ENCODE measurements around the gene SLIT3.

SLIT3 gene

DNA sequence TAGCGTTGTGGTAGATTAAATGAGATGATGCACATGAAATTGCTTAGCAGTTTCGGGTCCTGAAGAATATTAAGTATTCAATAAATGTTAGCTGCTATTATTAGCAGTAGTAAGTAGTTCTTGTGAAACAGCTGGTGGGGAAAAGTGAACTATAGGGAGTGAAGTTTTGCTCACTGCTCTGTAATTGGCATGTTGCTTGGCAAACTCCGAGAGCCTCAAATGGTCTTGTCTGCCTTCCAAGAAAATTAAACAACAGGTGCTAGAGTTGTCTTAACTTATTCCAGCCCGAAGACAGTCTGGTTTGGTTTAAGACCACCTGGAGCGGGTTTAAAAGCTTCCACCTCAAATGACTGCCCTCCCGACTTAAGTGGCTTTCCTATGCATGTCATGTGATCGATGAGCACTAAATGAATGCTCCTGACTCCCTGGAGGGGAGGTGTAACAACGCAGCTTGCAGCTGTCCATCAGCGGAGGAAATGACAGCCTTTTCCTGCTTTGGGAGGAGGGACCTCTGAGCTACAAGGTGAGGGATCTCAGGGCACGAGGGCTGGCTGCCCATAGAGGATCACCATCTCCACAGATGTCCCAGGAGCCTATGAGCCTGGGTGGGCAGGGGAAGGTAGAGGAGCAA, 518.9 kb downstream of the SLIT3 start:
- no peak for DNase-seq

DNA sequence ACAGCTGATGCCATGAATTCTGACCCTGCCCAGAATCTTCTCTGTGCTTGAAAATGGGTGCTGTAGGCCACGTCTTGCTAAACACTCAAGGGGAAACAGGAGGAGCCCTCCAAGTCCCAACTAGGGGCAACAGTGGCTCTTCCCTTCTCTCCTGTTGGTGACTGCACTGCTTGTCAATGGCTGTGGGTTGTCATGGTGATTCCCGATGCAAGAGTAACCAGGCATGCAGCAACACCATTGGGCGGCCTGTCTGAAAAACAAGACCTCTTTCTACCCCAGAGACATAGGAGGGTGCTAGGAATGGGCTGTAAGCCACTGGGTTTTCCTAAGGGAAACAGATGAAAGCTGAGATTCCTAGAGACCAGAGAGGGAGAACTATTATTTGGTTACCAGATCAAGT, 520.1 kb downstream of the SLIT3 start:
- no peak for DNase-seq

GRCh38 chr5:168779333-168779732, 521.6 kb downstream of the SLIT3 start:
- no peak for DNase-seq

DNA sequence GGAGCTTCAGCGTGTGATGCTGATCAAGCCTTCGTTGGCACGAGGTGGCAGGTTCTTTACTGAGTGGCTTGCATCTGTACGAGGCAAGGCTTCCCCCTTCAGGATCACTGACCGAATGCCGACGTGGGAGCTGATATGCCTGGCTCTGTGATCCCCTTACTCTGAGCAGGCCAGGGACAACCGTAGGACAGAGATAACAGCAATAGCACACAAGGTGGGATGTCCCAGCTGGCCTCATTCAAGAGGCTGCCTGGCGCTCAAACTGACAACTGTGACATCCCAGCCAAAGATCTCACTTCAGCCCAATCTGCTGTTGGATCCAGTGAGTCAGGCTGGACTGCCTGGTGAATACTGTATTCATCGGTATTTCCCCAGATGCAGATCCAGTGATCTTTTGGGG, 522.4 kb downstream of the SLIT3 start:
- DNase-seq = no peak

DNA sequence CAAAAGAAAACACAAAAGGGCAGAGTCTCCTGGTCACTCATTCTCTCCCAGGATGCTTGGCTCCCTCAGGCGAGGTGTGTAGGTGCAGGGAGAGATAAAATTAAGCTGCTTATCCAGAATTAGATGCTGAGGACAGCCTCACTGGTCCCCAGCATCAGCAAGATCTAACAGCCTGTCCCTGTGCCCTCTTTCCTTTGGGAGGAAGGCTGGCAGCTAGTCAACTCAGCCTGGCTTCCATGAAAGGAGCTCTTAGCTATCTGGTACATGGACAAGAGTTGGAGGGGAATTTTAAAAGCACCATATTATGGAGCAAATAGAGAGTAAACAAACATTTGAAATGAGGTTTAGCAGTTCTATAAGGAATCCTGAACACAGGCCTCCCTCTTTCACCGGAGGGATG, 523.3 kb downstream of the SLIT3 start:
- DNase-seq = no peak

DNA sequence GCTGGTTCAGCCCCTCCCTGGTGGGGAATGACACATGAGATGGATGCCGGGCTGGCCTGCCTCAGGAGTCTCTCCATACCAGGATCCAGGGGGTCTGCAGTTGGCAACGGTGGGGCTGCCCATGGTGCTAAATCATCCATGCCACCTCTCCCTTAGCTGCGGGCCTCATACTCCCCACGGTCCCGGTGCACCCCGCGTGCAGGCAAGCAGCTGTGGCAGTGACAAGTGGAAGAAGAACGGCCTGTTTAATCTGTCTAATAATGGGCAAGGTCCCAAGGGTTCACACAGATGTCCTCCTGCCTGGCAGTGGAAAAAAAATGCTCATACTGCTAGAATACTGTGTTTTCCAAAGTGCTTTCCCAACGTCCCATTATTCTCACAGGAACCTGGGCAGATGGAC, 524.9 kb downstream of the SLIT3 start:
- no peak for DNase-seq

- no peak for DNase-seq
Measured at GRCh38 chr5:168773226-168773625, 527.7 kb downstream of the SLIT3 start.

GRCh38 chr5:168772316-168772961, 528.5 kb downstream of the SLIT3 start:
- no peak for DNase-seq

- DNase-seq = no peak
Measured at GRCh38 chr5:168771678-168772077, 529.3 kb downstream of the SLIT3 start.

GRCh38 chr5:168770996-168771395, 529.9 kb downstream of the SLIT3 start:
- DNase-seq = no peak

- DNase-seq = no peak
Measured at GRCh38 chr5:168770036-168770498, 530.9 kb downstream of the SLIT3 start.

DNA sequence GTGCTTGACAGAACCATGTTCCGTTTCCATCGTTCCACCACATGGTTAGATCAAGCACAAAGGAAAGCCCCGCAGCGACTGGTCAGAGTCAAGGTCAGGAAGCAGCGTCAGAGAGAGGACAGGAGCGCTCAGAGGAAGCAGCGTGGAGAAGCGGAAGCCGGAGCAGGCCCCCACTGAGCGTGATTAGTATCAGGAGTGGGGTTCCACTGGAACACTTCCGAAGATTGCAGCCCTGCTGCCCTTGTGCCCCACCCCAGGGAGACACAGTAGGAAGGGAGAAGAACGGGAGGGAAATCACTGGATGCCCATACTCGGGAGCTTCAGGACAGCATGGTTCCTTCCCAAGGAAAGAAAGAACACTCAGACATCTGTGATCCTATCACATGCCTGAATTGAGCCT, 532.8 kb downstream of the SLIT3 start:
- no peak for DNase-seq

DNA sequence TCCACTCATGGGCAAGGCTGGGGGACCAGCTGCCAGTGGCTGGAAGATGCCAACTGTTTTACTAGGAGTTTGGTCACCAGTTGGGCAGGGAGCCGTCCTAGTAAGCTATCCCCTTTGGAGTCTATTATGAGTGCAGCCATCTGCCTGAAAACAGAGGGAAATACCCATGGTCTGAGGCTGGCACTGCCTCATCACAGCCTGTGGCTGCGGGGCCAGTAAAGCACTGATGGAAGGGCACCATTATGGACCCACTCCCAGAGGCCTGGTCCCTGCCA, 534.6 kb downstream of the SLIT3 start:
- DNase-seq = no peak

DNA sequence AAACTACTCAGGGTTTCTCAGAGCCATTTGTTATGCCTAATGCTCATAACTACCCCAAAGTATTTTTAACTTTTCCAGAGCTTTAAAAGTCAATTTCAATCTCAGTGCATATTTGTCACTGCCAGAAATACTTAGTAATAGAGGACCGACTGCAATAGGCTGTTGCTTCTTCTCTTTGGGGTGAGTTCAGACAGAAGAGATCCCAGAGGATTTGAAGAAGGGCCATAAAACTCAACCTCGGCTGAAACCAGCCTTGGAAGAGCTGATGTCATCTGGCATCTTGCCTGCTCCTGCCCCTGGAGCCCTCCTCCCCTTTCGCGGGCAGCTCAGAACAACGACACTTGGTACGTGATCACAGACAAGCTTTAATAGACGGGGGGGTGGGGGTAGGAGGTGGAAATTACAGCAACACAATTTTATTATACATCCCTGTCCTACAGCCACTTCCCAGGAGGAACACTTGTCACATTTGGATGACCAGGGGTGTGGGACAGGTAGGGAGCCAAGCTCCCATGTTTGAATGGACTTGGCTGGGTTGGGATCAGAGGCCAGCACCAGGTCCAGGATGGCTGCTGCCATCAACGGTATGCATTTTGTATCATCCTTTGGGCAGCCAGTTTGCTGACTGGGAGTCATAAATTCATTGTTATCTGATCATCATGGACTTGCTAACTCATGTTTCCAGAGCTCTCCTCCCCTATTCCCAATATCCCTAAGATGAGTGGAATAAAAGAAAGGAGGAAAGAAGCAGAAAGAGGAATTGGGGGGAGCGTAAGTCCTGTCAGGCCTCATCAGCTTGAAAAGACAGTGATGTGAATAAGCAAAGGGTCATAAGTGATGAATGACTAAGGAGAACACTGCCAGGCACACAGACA, 535.2 kb downstream of the SLIT3 start:
- DNase-seq = no peak

DNA sequence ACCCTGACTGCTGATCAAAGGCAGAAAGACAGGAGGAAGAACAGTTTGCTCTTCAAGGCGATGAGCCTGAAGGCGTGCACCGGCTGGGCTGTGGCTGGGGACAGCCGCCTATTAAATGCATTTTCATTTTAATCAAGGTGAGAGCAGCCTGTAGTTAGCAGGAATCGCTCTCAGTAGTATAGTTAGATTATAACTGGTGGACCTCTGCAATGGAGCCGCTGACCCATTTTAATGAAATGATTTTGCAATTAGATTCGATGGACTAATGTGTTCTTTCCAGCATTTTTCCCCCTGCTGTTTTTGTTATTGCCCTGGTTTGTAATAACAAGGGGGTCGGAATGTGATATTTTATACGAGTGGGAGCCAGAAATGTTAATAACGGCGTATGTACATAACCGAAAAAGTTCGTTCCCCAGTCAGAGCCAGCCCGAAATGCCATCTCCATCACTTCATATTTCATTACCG, 535.8 kb downstream of the SLIT3 start:
- DNase-seq = no peak

DNA sequence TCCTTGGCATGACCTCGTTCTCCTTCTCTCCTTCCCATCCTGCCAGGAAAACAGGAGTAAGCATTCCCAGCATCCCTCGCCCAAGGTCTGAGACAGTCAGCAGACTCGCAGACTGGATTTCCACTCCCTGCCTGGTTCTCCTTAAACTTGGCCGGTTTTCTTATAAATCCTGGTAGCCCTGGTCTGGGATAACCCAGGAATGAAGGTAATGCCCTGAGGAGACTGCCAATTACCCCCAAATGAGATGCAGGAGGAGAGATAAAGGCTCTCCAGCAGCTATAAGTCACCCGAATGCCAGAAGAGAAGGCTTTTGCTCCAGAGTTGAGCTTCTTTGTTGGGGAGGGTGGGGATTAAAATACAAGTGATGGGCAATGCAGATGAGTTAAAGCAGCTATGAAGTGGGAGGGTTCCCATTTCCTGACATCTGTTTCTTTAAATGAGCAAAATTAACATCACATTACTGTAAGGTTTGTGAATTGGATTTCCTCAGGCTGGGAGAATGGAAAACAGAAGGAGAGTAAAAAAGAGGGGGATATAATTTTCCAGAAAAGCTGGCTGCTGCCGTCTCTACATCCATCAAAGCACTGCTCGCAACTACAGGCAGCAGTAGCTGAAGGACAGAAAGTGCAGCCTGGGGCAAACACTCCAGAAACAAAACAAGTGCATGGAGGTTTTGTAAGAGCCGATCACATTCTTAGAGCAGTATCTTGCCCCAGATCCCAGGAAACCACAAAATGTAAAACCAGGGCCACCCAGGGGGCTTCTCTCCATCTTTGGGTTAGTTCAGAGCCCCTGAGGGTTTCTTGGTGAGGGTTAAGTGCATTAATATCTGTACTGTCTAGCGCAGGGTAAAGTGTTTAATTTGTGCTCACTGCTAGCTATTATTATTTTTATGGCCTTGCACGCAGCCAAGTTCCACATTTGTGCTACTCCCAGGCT, 544.2 kb downstream of the SLIT3 start:
- DNase-seq = no peak

DNA sequence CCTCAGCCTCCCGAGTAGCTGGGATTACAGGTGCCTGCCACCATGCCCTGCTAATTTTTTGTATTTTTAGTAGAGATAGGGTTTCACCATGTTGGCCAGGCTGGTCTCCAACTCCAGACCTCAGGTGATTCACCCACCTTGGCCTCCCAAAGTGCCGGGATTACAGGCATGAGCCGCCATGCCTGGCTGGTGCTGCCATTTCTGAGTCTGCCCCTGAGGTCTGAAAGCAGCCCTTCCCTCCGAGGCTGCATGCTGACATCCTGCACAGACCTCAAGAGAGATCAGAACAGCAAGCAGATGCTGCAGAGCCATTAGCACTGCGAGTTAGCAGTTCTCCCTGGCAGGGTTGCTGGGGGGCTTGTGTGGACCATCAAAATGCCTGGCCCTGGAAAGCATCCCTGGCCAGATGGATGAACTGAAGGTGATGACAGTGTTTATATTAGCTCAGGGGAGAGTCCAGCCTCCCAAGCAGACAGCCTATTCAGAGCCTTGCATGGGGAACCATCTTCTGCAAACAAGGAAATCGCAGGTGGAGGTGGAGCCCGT, 545.3 kb downstream of the SLIT3 start:
- DNase-seq = no peak

DNA sequence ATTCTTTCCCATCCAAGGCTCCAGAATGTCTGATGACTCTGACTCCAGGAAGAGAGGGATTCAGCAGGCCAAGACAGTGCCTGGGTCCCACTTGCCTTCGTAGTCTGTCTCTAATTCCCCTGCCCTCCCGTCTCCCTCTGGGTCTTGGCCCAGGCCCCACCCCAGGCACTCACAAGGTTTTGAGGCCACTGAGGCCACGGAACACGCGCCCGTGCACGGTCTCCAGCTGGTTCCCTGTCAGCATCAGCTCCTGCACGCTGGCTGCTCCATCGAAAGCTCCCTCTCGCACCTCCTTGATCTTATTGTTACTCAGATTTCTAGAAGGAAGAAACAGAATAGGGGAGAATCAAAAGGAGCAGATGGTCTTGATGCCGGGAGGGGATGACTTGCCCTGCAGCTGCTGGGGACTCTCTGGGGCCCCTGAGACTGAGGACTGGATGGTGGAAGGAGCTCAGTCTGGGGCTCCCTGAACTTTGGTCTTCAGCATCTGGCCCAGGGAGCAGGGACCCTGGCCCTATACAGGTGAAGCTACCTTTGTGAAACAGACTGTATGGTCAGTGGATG, 547.2 kb downstream of the SLIT3 start:
- DNase-seq = no peak

- DNase-seq = no peak
Measured at GRCh38 chr5:168752416-168753190, 548.3 kb downstream of the SLIT3 start.

DNA sequence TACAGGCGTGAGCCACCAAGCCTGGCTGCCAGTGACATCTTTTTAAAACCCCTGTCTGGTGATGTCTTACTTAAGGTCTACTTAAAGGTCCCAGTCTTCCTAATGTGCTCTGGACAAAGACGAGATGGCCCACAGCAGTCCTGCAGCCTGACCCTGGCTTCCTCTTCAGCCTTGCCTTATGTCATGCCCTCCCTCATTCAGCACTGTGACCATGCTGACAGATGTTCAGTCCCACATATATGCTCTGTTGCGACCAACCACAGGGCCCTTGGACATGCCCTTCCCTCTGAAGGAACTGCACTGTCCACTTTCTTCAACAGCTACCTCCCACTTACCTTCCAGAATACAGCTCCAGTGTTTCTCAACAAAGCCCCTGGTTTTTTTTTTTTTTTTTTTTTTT, 548.9 kb downstream of the SLIT3 start:
- no peak for DNase-seq

- no peak for DNase-seq
Measured at GRCh38 chr5:168750926-168751325, 550.0 kb downstream of the SLIT3 start.

All from activated CD4-positive, CD25-positive, alpha-beta regulatory T cell treated with anti-CD3 and anti-CD28 coated beads, Interleukin-2, amount 50 U/mL, for 72 hours (primary cell).